ENCODE data around the gene MYH11.
"Not testable (repeated sequence)": the region's sequence is repeated elsewhere in the genome, so short reads cannot be mapped to it uniquely, and the experiment has no call there.

MYH11 gene

GRCh38 chr16:15809297-15809696 is 47.5 kb downstream of the MYH11 start:
- not testable (repeated sequence) for DNase-seq (ENCODE audit: low read depth)

GRCh38 chr16:15808071-15808470 is 48.8 kb downstream of the MYH11 start:
- DNase-seq (ENCODE audit: low read depth), result no peak

- no peak for DNase-seq (ENCODE audit: low read depth)
Measured at GRCh38 chr16:15807603-15808009, 49.2 kb downstream of the MYH11 start.

GRCh38 chr16:15803618-15804017 is 53.2 kb downstream of the MYH11 start:
- no peak for DNase-seq (ENCODE audit: low read depth)

GRCh38 chr16:15799851-15800495 is 56.9 kb downstream of the MYH11 start:
- DNase-seq (ENCODE audit: low read depth), result no peak

GRCh38 chr16:15798671-15799070 is 58.2 kb downstream of the MYH11 start:
- no peak for DNase-seq (ENCODE audit: low read depth)

- DNase-seq (ENCODE audit: low read depth), result no peak
Measured at GRCh38 chr16:15796885-15797284, 59.9 kb downstream of the MYH11 start.

GRCh38 chr16:15795615-15796014 is 61.2 kb downstream of the MYH11 start:
- no peak for DNase-seq (ENCODE audit: low read depth)

GRCh38 chr16:15792563-15792971 is 64.3 kb downstream of the MYH11 start:
- no peak for DNase-seq (ENCODE audit: low read depth)

GRCh38 chr16:15790458-15790857 is 66.4 kb downstream of the MYH11 start:
- DNase-seq (ENCODE audit: low read depth), result no peak

GRCh38 chr16:15789816-15790215 is 67.0 kb downstream of the MYH11 start:
- DNase-seq (ENCODE audit: low read depth), result not testable (repeated sequence)

- no peak for DNase-seq (ENCODE audit: low read depth)
Measured at GRCh38 chr16:15788846-15789239, 68.0 kb downstream of the MYH11 start.

- no peak for DNase-seq (ENCODE audit: low read depth)
Measured at GRCh38 chr16:15786501-15786900, 70.3 kb downstream of the MYH11 start.

GRCh38 chr16:15785386-15786059 is 71.3 kb downstream of the MYH11 start:
- no peak for DNase-seq (ENCODE audit: low read depth)

GRCh38 chr16:15783985-15784384 is 72.8 kb downstream of the MYH11 start:
- DNase-seq (ENCODE audit: low read depth), result no peak

GRCh38 chr16:15782573-15783365 is 74.1 kb downstream of the MYH11 start:
- no peak for DNase-seq (ENCODE audit: low read depth)

- no peak for DNase-seq (ENCODE audit: low read depth)
Measured at GRCh38 chr16:15781650-15782049, 75.2 kb downstream of the MYH11 start.

- DNase-seq (ENCODE audit: low read depth), result no peak
Measured at GRCh38 chr16:15780805-15781204, 76.0 kb downstream of the MYH11 start.

GRCh38 chr16:15779664-15780351 is 77.0 kb downstream of the MYH11 start:
- no peak for DNase-seq (ENCODE audit: low read depth)

- DNase-seq (ENCODE audit: low read depth), result no peak
Measured at GRCh38 chr16:15778999-15779614, 77.7 kb downstream of the MYH11 start.

- DNase-seq (ENCODE audit: low read depth), result no peak
Measured at GRCh38 chr16:15778204-15778743, 78.6 kb downstream of the MYH11 start.

All from GM04503 (cell line).